ENCODE data around the gene FMR1. TPM values are rescaled to one million over a fixed set of nuclear protein-coding genes. Genes with fewer than 3 reads are reported as not detected.

FMR1 gene
- total RNA-seq, 6 experiments from 2014 or later: 17.7 to 21.7 (median 19.9) TPM

GRCh38 chrX:147927256-147927655 is 15.5 kb downstream of the FMR1 start:
- TF ChIP-seq, protein P1, sequence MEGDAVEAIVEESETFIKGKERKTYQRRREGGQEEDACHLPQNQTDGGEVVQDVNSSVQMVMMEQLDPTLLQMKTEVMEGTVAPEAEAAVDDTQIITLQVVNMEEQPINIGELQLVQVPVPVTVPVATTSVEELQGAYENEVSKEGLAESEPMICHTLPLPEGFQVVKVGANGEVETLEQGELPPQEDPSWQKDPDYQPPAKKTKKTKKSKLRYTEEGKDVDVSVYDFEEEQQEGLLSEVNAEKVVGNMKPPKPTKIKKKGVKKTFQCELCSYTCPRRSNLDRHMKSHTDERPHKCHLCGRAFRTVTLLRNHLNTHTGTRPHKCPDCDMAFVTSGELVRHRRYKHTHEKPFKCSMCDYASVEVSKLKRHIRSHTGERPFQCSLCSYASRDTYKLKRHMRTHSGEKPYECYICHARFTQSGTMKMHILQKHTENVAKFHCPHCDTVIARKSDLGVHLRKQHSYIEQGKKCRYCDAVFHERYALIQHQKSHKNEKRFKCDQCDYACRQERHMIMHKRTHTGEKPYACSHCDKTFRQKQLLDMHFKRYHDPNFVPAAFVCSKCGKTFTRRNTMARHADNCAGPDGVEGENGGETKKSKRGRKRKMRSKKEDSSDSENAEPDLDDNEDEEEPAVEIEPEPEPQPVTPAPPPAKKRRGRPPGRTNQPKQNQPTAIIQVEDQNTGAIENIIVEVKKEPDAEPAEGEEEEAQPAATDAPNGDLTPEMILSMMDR (IDR thresholded peaks at IDR 0.05): no peak
- Mint-ChIP-seq H3K4me1 (ENCODE audit: low read depth) (no peaks in the 10 kb centered on the region), H3K4me3 (no peak overlapping the region), H3K27me3 (ENCODE audit: insufficient read depth) (no peaks in the 10 kb centered on the region), H3K36me3 (ENCODE audit: low read depth) (no peaks in the 10 kb centered on the region; the same call in 1 of the 2 replicates), H3K27ac (no peak overlapping the region), H3K9me3 (no peaks in the 10 kb centered on the region)
- no peak for DNase-seq

DNA sequence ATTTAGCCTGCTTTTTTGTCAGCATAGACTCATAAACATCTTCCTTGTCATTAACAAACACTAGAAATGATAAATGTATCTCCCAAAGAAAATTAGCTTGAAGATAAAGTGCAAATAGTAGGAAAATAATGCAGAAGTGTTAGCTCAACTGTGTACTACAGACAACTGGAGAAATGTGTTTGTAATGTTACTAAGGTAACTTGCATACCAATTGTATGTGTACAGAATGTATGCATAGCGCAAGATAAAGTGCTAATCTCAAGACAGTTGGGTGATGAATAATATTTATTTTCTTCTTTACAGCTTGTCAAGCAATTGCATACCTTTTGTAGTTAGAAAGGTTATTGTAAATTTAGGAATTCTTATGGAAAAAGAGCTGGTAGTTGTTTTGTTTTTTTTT is 22.1 kb downstream of the FMR1 start:
- no peaks in the 10 kb centered on the region for H3K4me1 Mint-ChIP-seq (ENCODE audit: low read depth)
- TF ChIP-seq, protein P1 (IDR thresholded peaks at IDR 0.05): no peak
- no peak overlapping the region for H3K27ac Mint-ChIP-seq
- H3K36me3 Mint-ChIP-seq (ENCODE audit: low read depth): no peaks in the 10 kb centered on the region
- DNase-seq: no peak
- H3K9me3 Mint-ChIP-seq: no peaks in the 10 kb centered on the region
- H3K4me3 Mint-ChIP-seq: no peak overlapping the region
- no peaks in the 10 kb centered on the region for H3K27me3 Mint-ChIP-seq (ENCODE audit: insufficient read depth)

DNA sequence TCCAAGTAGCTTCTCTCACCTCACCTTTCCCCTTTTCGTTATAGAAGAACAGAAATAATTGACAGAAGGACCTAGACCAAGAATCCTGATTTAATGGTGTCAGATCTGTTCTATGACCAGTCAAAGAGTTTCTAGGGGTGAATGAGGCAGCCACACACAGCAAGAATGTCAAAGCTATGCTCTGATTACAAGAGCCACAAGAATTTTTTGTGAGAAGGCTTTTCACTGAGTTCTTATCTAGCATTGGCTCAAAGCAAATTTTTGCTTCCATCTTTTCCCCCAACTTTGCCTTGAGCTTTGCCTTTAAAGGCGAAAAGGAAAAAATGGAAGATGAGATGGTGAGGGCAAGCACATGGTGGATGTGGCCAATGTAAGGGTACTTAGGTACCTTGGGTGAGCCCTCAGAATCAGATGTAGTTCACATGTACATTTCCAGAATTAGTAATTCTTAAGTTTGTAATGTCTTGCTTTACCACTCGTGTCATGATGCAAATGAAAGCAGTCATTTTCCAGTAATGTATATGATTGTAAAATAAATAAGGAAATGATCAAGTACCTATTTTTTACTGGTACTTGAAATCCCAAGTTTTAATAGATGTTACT is 23.5 kb downstream of the FMR1 start:
- Mint-ChIP-seq H3K4me3 (no peak overlapping the region), H3K27ac (no peak overlapping the region), H3K27me3 (ENCODE audit: insufficient read depth) (no peaks in the 10 kb centered on the region), H3K36me3 (ENCODE audit: low read depth) (no peaks in the 10 kb centered on the region), H3K9me3 (no peaks in the 10 kb centered on the region), H3K4me1 (ENCODE audit: low read depth) (no peaks in the 10 kb centered on the region)
- no peak for DNase-seq
- TF ChIP-seq, protein P1 (IDR thresholded peaks at IDR 0.05): no peak

- no peak overlapping the region for H3K4me3 Mint-ChIP-seq
- H3K4me1 Mint-ChIP-seq (ENCODE audit: low read depth): no peaks in the 10 kb centered on the region
- H3K27ac Mint-ChIP-seq: no peak overlapping the region
- TF ChIP-seq, protein P1 (IDR thresholded peaks at IDR 0.05): no peak
- no peaks in the 10 kb centered on the region for H3K27me3 Mint-ChIP-seq (ENCODE audit: insufficient read depth)
- peaks cover 7% of the 10 kb centered on the region; the same call in 1 of the 2 replicates for H3K36me3 Mint-ChIP-seq (ENCODE audit: low read depth)
- DNase-seq: no peak
- no peaks in the 10 kb centered on the region for H3K9me3 Mint-ChIP-seq
These were observed 33.6 kb downstream of the FMR1 start for GRCh38 chrX:147945286-147945685.

DNA sequence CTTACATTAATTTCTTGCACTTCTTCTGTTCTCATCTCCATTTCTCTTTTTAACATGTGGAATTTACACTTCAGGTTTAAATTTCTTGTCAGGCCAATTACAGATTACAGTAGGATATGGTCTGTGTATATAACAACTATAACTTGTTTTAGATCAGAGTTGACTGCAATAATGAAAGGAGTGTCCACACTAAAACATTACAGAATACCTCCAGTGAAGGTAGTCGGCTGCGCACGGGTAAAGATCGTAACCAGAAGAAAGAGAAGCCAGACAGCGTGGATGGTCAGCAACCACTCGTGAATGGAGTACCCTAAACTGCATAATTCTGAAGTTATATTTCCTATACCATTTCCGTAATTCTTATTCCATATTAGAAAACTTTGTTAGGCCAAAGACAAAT is 36.8 kb downstream of the FMR1 start:
- no peak overlapping the region for H3K4me3 Mint-ChIP-seq
- H3K9me3 Mint-ChIP-seq: no peaks in the 10 kb centered on the region
- peaks cover 7% of the 10 kb centered on the region; the same call in 1 of the 2 replicates for H3K36me3 Mint-ChIP-seq (ENCODE audit: low read depth)
- TF ChIP-seq, protein P1 (IDR thresholded peaks at IDR 0.05): no peak
- no peaks in the 10 kb centered on the region for H3K27me3 Mint-ChIP-seq (ENCODE audit: insufficient read depth)
- no peak overlapping the region for H3K27ac Mint-ChIP-seq
- DNase-seq: no peak
- no peaks in the 10 kb centered on the region for H3K4me1 Mint-ChIP-seq (ENCODE audit: low read depth)
